ENCODE results near the gene C17orf113.
"Not testable (repeated sequence)": the region's sequence is repeated elsewhere in the genome, so short reads cannot be mapped to it uniquely, and the experiment has no call there.

The C17orf113 gene

DNA sequence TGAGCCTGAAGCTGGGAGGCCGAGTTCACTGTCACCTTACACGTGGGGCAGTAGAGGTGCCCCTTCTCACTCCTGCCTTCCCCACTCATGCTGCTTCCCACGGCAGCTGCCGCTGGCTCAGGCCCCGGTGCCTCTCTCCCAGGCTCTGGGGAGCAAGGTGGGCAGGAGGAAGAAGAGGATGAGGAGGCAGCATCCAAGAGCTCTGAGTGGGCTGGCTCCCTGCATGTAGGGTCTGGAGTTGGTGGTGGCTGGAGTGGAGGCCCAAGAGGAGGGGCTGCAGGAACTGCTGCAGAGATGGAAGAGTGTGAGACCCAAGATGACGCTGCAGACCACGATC is 21.6 kb downstream of the C17orf113 start:
- Histone ChIP-seq H3K9ac (ENCODE audit: low read length) (no peak overlapping the region), H3K4me1 (ENCODE audit: control insufficient read depth, insufficient read depth, low read length) (peaks cover 17% of the 10 kb centered on the region), H3K9me3 (ENCODE audit: control insufficient read depth, low read length) (no peaks in the 10 kb centered on the region), H3K36me3 (ENCODE audit: control insufficient read depth, insufficient read depth, low read length) (no peaks in the 10 kb centered on the region), H3K4me3 (ENCODE audit: low read length) (no peak overlapping the region), H3K27me3 (ENCODE audit: control insufficient read depth, insufficient read depth, low read length) (peaks cover 9% of the 10 kb centered on the region)

- H3K36me3 ChIP-seq (ENCODE audit: control insufficient read depth, insufficient read depth, low read length): no peaks in the 10 kb centered on the region
- H3K4me1 ChIP-seq (ENCODE audit: control insufficient read depth, insufficient read depth, low read length): peaks cover 17% of the 10 kb centered on the region
- H3K27me3 ChIP-seq (ENCODE audit: control insufficient read depth, insufficient read depth, low read length): peaks cover 9% of the 10 kb centered on the region
- no peak overlapping the region for H3K4me3 ChIP-seq (ENCODE audit: low read length)
- no peaks in the 10 kb centered on the region for H3K9me3 ChIP-seq (ENCODE audit: control insufficient read depth, low read length)
- H3K9ac ChIP-seq (ENCODE audit: low read length): no peak overlapping the region
These were observed 22.2 kb downstream of the C17orf113 start for GRCh38 chr17:42027961-42028790.

GRCh38 chr17:42027590-42027889 is 22.9 kb downstream of the C17orf113 start:
- no peak overlapping the region for H3K4me3 ChIP-seq (ENCODE audit: low read length)
- peaks cover 9% of the 10 kb centered on the region for H3K27me3 ChIP-seq (ENCODE audit: control insufficient read depth, insufficient read depth, low read length)
- peaks cover 17% of the 10 kb centered on the region for H3K4me1 ChIP-seq (ENCODE audit: control insufficient read depth, insufficient read depth, low read length)
- no peaks in the 10 kb centered on the region for H3K9me3 ChIP-seq (ENCODE audit: control insufficient read depth, low read length)
- no peak overlapping the region for H3K9ac ChIP-seq (ENCODE audit: low read length)
- H3K36me3 ChIP-seq (ENCODE audit: control insufficient read depth, insufficient read depth, low read length): peaks cover 3% of the 10 kb centered on the region

- Histone ChIP-seq H3K27me3 (ENCODE audit: control insufficient read depth, insufficient read depth, low read length) (peaks cover 9% of the 10 kb centered on the region), H3K4me1 (ENCODE audit: control insufficient read depth, insufficient read depth, low read length) (peaks cover 17% of the 10 kb centered on the region), H3K36me3 (ENCODE audit: control insufficient read depth, insufficient read depth, low read length) (peaks cover 8% of the 10 kb centered on the region), H3K9ac (ENCODE audit: low read length) (no peak overlapping the region), H3K4me3 (ENCODE audit: low read length) (no peak overlapping the region), H3K9me3 (ENCODE audit: control insufficient read depth, low read length) (no peaks in the 10 kb centered on the region)
These were observed 23.4 kb downstream of the C17orf113 start for GRCh38 chr17:42026857-42027589.

GRCh38 chr17:42025936-42026335 is 24.5 kb downstream of the C17orf113 start:
- no peak overlapping the region for H3K9ac ChIP-seq (ENCODE audit: low read length)
- H3K36me3 ChIP-seq (ENCODE audit: control insufficient read depth, insufficient read depth, low read length): peaks cover 8% of the 10 kb centered on the region
- no peaks in the 10 kb centered on the region for H3K9me3 ChIP-seq (ENCODE audit: control insufficient read depth, low read length)
- H3K27me3 ChIP-seq (ENCODE audit: control insufficient read depth, insufficient read depth, low read length): peaks cover 9% of the 10 kb centered on the region
- H3K4me1 ChIP-seq (ENCODE audit: control insufficient read depth, insufficient read depth, low read length): peaks cover 21% of the 10 kb centered on the region
- H3K4me3 ChIP-seq (ENCODE audit: low read length): no peak overlapping the region

GRCh38 chr17:42025191-42025579 is 25.2 kb downstream of the C17orf113 start:
- Histone ChIP-seq H3K36me3 (ENCODE audit: control insufficient read depth, insufficient read depth, low read length) (peaks cover 8% of the 10 kb centered on the region), H3K9ac (ENCODE audit: low read length) (peak overlapping the region; percentile 32), H3K4me1 (ENCODE audit: control insufficient read depth, insufficient read depth, low read length) (peaks cover 25% of the 10 kb centered on the region), H3K9me3 (ENCODE audit: control insufficient read depth, low read length) (no peaks in the 10 kb centered on the region), H3K4me3 (ENCODE audit: low read length) (no peak overlapping the region), H3K27me3 (ENCODE audit: control insufficient read depth, insufficient read depth, low read length) (peaks cover 9% of the 10 kb centered on the region)

DNA sequence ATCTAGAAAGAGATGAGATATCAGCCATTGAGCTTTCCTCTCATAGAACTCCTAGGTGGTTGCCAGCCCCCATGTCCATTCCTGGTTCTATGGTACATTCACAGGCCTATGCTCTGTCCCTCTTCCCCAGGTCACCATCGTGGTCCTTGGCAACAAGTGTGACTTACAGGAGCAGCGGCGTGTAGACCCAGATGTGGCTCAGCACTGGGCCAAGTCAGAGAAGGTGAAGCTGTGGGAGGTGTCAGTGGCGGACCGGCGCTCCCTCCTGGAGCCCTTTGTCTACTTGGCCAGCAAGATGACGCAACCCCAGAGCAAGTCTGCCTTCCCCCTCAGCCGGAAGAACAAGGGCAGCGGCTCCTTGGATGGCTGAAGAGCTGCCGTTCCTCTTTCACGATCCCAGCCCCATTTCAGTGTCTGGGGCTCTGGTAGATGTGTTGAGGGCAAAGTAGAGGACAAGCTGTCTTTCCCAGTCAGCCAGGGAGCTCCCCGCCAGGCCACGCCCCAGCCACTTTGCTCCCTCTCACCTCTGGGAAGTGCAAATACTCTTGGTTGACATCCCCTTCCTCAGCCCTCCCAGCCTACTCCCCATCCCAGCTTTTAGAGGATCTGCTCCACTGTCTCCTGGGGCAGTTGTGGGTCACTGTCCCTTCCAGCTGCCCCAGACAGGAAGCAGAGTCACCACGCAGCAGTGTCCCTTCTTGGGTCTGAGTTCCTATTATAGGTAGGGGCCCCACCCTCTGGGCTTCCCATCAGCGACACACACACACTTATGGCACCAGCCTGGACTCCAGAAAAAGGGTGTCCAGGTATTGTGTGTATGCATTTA is 26.7 kb downstream of the C17orf113 start:
- H3K36me3 ChIP-seq (ENCODE audit: control insufficient read depth, insufficient read depth, low read length): peaks cover 8% of the 10 kb centered on the region
- H3K9ac ChIP-seq (ENCODE audit: low read length): peak overlapping the region; percentile 5
- peaks cover 28% of the 10 kb centered on the region for H3K4me1 ChIP-seq (ENCODE audit: control insufficient read depth, insufficient read depth, low read length)

DNA sequence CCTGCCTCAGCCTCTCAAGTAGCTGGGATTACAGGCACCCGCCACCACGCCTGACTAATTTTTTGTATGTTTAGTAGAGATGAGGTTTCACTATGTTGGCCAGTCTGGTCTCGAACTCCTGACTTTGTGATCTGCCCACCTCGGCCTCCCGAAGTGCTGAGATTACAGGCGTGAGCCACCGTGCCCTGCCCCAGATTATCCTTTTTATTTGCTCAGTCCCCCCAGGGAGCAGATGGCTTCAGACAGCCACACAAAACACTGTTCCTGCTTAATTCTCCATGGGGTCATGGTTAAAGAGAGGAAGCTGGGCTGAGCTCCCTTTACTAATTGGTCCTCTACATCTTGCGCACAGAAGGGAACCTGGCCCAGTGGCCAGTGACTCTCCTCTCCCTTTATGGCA is 29.6 kb downstream of the C17orf113 start:
- not testable (repeated sequence) for H3K27me3 ChIP-seq (ENCODE audit: control insufficient read depth, insufficient read depth, low read length); H3K9me3 ChIP-seq (ENCODE audit: control insufficient read depth, low read length); H3K36me3 ChIP-seq (ENCODE audit: control insufficient read depth, insufficient read depth, low read length)
- Histone ChIP-seq H3K9ac (ENCODE audit: low read length) (peak overlapping the region; percentile 96), H3K4me3 (ENCODE audit: low read length) (peak overlapping the region; percentile 82), H3K4me1 (ENCODE audit: control insufficient read depth, insufficient read depth, low read length) (peaks cover 43% of the 10 kb centered on the region)

More for the DNA sequence above, 26.7 kb downstream of the C17orf113 start:
- no peaks in the 10 kb centered on the region for H3K9me3 ChIP-seq (ENCODE audit: control insufficient read depth, low read length)
- H3K4me3 ChIP-seq (ENCODE audit: low read length): no peak overlapping the region
- peaks cover 9% of the 10 kb centered on the region for H3K27me3 ChIP-seq (ENCODE audit: control insufficient read depth, insufficient read depth, low read length)

DNA sequence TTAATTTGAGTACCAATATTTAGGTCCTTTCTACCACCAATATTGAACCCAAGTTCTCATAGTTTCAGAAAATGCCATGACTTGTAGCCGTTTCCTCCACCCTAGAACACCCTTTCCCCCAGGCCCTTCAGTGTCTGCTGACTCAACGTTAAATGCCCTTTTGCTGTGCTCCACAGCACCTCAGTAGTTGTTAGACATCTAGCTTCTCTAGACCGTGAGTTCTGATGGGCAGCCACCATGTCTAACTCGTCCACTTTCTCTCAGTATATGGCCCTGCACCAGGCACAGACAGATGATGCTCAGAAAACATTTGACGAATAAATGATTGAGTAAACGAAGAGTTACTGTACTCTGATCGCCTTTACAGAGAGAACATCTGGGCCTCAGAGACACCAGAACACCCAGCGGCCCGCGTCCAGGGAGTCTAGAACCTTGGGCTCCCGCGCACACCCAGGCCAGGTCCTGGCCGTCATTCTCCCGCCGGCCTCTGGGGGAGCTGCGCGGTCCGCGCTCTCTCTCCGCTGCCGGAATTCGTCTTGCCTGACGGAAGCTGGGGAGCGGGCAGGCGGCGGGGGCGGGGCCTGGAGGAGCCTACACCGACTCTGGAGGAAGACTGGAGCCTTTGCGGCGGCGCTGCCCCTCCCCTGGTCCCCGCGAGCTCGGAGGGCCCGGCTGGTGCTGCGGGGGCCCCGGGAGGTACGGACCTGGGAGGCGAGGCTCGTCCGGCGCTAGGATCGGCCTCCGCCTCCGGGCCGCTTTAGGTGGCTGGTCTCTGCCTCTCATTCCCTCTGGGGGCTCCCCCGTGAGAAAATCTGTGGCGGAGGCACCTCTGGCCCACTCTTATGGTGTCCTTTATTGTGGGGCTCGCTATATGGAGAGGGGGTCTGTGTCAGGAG is 30.6 kb downstream of the C17orf113 start, which contains the start of gene NKIRAS2:
Gene NKIRAS2, plus strand, starts transcription at position 582 of the 896 bp plus-strand sequence. CDS start 1,488 bp downstream, outside the sequence.
- Histone ChIP-seq H3K9me3 (ENCODE audit: control insufficient read depth, low read length) (no peaks in the 10 kb centered on the region), H3K27me3 (ENCODE audit: control insufficient read depth, insufficient read depth, low read length) (no peaks in the 10 kb centered on the region), H3K4me1 (ENCODE audit: control insufficient read depth, insufficient read depth, low read length) (peaks cover 36% of the 10 kb centered on the region), H3K36me3 (ENCODE audit: control insufficient read depth, insufficient read depth, low read length) (peaks cover 8% of the 10 kb centered on the region), H3K4me3 (ENCODE audit: low read length) (peak within 1 kb of the TSS; percentile 82), H3K9ac (ENCODE audit: low read length) (peak within 1 kb of the TSS; percentile 96)

DNA sequence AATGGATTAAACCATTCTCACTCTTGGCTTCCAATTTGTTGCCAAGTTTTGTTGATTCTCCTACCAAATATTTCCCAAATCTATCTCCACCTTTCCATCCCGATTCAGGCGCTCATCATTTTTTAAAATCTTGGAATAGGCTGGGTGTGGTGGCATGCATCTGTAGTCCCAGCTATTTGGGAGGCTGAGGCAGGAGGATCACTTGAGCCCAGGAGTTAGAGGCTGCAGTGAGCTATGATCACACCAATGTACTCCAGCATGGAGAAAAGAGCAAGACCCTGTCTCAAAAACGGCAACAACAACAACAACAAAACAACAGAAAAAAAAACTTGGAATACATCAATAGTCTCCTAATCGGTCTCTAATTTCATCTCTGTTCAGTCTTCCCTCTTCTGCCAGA is 31.4 kb downstream of the C17orf113 start:
- Histone ChIP-seq H3K4me3 (ENCODE audit: low read length) (no peak overlapping the region), H3K27me3 (ENCODE audit: control insufficient read depth, insufficient read depth, low read length) (no peaks in the 10 kb centered on the region), H3K9me3 (ENCODE audit: control insufficient read depth, low read length) (no peaks in the 10 kb centered on the region), H3K9ac (ENCODE audit: low read length) (no peak overlapping the region), H3K4me1 (ENCODE audit: control insufficient read depth, insufficient read depth, low read length) (peaks cover 28% of the 10 kb centered on the region), H3K36me3 (ENCODE audit: control insufficient read depth, insufficient read depth, low read length) (peaks cover 8% of the 10 kb centered on the region)

DNA sequence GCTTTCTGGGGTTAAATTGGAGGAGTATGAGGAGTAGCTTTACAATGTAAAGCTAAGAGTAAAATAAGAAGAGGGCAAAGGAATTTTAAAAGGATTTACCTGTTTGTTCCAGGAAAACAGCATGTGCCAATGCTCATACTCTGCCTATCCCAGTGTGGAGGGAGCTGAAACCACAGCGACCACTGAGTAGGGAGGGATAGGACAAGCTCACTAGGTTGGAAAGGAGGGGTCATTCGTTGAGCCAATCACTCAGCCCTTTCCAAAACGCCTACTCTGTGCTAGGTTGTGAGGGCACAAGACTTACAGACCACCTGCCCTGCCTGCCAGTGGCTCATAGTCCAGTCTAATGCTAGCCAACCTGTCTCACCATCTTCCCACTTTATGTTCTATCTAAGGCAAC is 32.1 kb downstream of the C17orf113 start:
- Histone ChIP-seq H3K9ac (ENCODE audit: low read length) (peak overlapping the region; percentile 98), H3K27me3 (ENCODE audit: control insufficient read depth, insufficient read depth, low read length) (no peaks in the 10 kb centered on the region), H3K4me1 (ENCODE audit: control insufficient read depth, insufficient read depth, low read length) (peaks cover 26% of the 10 kb centered on the region), H3K9me3 (ENCODE audit: control insufficient read depth, low read length) (no peaks in the 10 kb centered on the region), H3K36me3 (ENCODE audit: control insufficient read depth, insufficient read depth, low read length) (peaks cover 8% of the 10 kb centered on the region), H3K4me3 (ENCODE audit: low read length) (no peak overlapping the region)

Data from mucosa of stomach (tissue), 1 donor.